Panc1 (cell line): ENCODE results near the gene KATNIP.

Experiments
- CTCF ChIP-seq: fragments of 450-650 bp; IDR thresholded peaks from 2 replicates; pipeline ENCODE4 v1.5.1; 2017; ENCODE audit warnings: mild to moderate bottlenecking
- POLR2AphosphoS5 ChIP-seq: IDR thresholded peaks from 2 replicates; pipeline ENCODE4 v1.6.1; 2012; ENCODE audit warnings: mild to moderate bottlenecking, low read depth, low read length, moderate library complexity
- REST ChIP-seq, 2 experiments: IDR thresholded peaks; 2 replicates each; pipeline ENCODE4 v1.6.1; 2011 to 2012; ENCODE audit warnings: low read depth in 2 of 2, control low read depth in 1 of 2, low read length in 1 of 2, mild to moderate bottlenecking in 1 of 2, moderate library complexity in 1 of 2; ENCODE audit not compliant: insufficient read depth in 1 of 2
- TCF7L2 ChIP-seq: IDR thresholded peaks from 2 replicates; pipeline ENCODE4 v1.6.1; 2011; ENCODE audit warnings: mild to moderate bottlenecking, low read depth, low read length, inconsistent platforms

GRCh38 chr16:27586711-27587110 is 36.8 kb downstream of the KATNIP start:
- TF ChIP-seq CTCF = no peak
- TF ChIP-seq POLR2AphosphoS5 = no peak
- no peak for TF ChIP-seq TCF7L2
- TF ChIP-seq REST (IDR thresholded peaks at IDR 0.05; ENCODE audit: insufficient read depth in 1 of 2, low read depth in 2 of 2, low read length in 1 of 2) = no peak
